NCI-H748 (cell line): ENCODE results near the gene LRRC4C.
"Not testable (repeated sequence)": the region's sequence is repeated elsewhere in the genome, so short reads cannot be mapped to it uniquely, and the experiment has no call there.

ENCODE experiments used
- DNase-seq: peaks from one replicate; lab custom pipeline; 2025; ENCODE audit not compliant: unreplicated experiment; lab: John Stamatoyannopoulos, UW

Gene LRRC4C

GRCh38 chr11:40268551-40268950 is 1190.9 kb downstream of the LRRC4C start:
- DNase-seq: no peak

- DNase-seq: no peak
Observed at GRCh38 chr11:40255457-40255856, 1204.0 kb downstream of the LRRC4C start.

GRCh38 chr11:40253166-40253565 is 1206.3 kb downstream of the LRRC4C start:
- DNase-seq: no peak

GRCh38 chr11:40252236-40252635 is 1207.2 kb downstream of the LRRC4C start:
- DNase-seq: no peak

GRCh38 chr11:40246983-40247382 is 1212.5 kb downstream of the LRRC4C start:
- no peak for DNase-seq

- DNase-seq: no peak
Observed at GRCh38 chr11:40241524-40242051, 1217.9 kb downstream of the LRRC4C start.

GRCh38 chr11:40240284-40240683 is 1219.2 kb downstream of the LRRC4C start:
- DNase-seq: no peak

GRCh38 chr11:40236526-40236925 is 1222.9 kb downstream of the LRRC4C start:
- DNase-seq: no peak

- DNase-seq: no peak
Observed at GRCh38 chr11:40235841-40236240, 1223.6 kb downstream of the LRRC4C start.

- DNase-seq: peak; percentile 25
Observed at GRCh38 chr11:40230821-40231220, 1228.6 kb downstream of the LRRC4C start.

- DNase-seq: no peak
Observed at GRCh38 chr11:40228662-40229061, 1230.8 kb downstream of the LRRC4C start.

- DNase-seq: no peak
Observed at GRCh38 chr11:40227730-40228129, 1231.7 kb downstream of the LRRC4C start.

- DNase-seq: no peak
Observed at GRCh38 chr11:40226654-40227053, 1232.8 kb downstream of the LRRC4C start.

GRCh38 chr11:40223596-40224330 is 1235.7 kb downstream of the LRRC4C start:
- DNase-seq: no peak

- DNase-seq: no peak
Observed at GRCh38 chr11:40219401-40219800, 1240.1 kb downstream of the LRRC4C start.

GRCh38 chr11:40215556-40215955 is 1243.9 kb downstream of the LRRC4C start:
- no peak for DNase-seq

- DNase-seq: no peak
Observed at GRCh38 chr11:40207416-40207815, 1252.0 kb downstream of the LRRC4C start.

- no peak for DNase-seq
Observed at GRCh38 chr11:40204228-40204627, 1255.2 kb downstream of the LRRC4C start.

GRCh38 chr11:40203606-40204005 is 1255.8 kb downstream of the LRRC4C start:
- no peak for DNase-seq

GRCh38 chr11:40202589-40203270 is 1256.7 kb downstream of the LRRC4C start:
- no peak for DNase-seq

GRCh38 chr11:40192590-40192989 is 1266.9 kb downstream of the LRRC4C start:
- DNase-seq: not testable (repeated sequence)

- DNase-seq: no peak
Observed at GRCh38 chr11:40190294-40190693, 1269.2 kb downstream of the LRRC4C start.
